ENCODE results near the gene BMAL1.

Gene BMAL1

DNA sequence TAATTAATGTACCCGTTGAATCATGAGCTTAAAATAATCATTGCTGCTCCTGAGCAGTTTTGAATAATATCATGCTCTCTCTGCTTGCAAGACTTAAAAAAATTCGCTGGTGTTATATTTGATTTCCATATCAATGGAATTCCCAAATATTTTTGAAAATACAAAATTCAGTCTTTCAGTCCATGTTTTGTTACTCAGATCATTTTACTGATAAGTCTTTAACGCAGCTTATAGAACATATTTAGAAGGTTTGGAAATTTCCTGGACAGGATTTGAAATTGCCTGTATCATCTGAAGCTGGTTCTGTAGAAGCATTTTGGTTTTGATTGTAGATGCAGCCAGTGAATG lies 1.9 kb downstream of the BMAL1 start:
- Histone ChIP-seq H3K4me1 (no peaks in the 10 kb centered on the region), H3K9me3 (no peaks in the 10 kb centered on the region), H3K4me3 (ENCODE audit: low read depth, low read length) (no peak overlapping the region), H3K36me3 (no peaks in the 10 kb centered on the region), H3K27me3 (peaks cover 21% of the 10 kb centered on the region; the same call in 1 of the 2 replicates)
- TF ChIP-seq, protein P1, sequence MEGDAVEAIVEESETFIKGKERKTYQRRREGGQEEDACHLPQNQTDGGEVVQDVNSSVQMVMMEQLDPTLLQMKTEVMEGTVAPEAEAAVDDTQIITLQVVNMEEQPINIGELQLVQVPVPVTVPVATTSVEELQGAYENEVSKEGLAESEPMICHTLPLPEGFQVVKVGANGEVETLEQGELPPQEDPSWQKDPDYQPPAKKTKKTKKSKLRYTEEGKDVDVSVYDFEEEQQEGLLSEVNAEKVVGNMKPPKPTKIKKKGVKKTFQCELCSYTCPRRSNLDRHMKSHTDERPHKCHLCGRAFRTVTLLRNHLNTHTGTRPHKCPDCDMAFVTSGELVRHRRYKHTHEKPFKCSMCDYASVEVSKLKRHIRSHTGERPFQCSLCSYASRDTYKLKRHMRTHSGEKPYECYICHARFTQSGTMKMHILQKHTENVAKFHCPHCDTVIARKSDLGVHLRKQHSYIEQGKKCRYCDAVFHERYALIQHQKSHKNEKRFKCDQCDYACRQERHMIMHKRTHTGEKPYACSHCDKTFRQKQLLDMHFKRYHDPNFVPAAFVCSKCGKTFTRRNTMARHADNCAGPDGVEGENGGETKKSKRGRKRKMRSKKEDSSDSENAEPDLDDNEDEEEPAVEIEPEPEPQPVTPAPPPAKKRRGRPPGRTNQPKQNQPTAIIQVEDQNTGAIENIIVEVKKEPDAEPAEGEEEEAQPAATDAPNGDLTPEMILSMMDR (IDR thresholded peaks at IDR 0.05; ENCODE audit: low read depth, low read length) = no peak
- DNase-seq = no peak

GRCh38 chr11:13280092-13280722 lies 2.6 kb downstream of the BMAL1 start:
- no peaks in the 10 kb centered on the region for H3K4me1 ChIP-seq

GRCh38 chr11:13280777-13281176 lies 3.2 kb downstream of the BMAL1 start:
- TF ChIP-seq, protein P1 (IDR thresholded peaks at IDR 0.05; ENCODE audit: low read depth, low read length) = no peak
- Histone ChIP-seq H3K4me1 (no peaks in the 10 kb centered on the region), H3K36me3 (no peaks in the 10 kb centered on the region), H3K9me3 (no peaks in the 10 kb centered on the region), H3K4me3 (ENCODE audit: low read depth, low read length) (no peak overlapping the region), H3K27me3 (peaks cover 15% of the 10 kb centered on the region; the same call in 1 of the 2 replicates)
- no peak for DNase-seq

More at GRCh38 chr11:13280092-13280722, 2.6 kb downstream of the BMAL1 start:
- Histone ChIP-seq H3K27me3 (peaks cover 20% of the 10 kb centered on the region; the same call in 1 of the 2 replicates), H3K4me3 (ENCODE audit: low read depth, low read length) (no peak overlapping the region), H3K36me3 (no peaks in the 10 kb centered on the region), H3K9me3 (no peaks in the 10 kb centered on the region)
- no peak for DNase-seq
- TF ChIP-seq, protein P1 (IDR thresholded peaks at IDR 0.05; ENCODE audit: low read depth, low read length) = no peak

DNA sequence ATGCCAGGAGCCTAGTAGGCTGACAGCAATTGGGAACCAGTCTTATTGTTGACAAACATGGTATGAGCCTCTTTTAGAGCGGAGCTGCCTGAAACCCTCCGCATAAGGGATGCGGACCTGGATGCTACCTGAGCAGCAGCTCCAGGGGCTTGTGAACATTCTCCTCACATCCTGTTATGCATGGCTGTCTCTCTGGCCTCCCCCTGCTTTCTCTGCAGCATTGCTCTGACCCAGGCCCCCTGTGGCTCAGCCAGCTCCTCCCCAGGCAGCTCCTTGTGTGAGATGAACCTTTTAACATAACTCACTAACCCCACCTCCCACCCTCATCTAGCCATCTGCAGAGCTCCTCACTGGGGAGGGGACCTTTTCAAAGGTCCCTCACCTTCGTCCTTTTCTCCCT lies 6.0 kb downstream of the BMAL1 start:
- no peak overlapping the region for H3K4me3 ChIP-seq (ENCODE audit: low read depth, low read length)
- H3K9me3 ChIP-seq = no peaks in the 10 kb centered on the region
- H3K36me3 ChIP-seq = no peaks in the 10 kb centered on the region
- TF ChIP-seq, protein P1 (IDR thresholded peaks at IDR 0.05; ENCODE audit: low read depth, low read length) = no peak
- DNase-seq = no peak
- peaks cover 6% of the 10 kb centered on the region; the same call in 1 of the 2 replicates for H3K27me3 ChIP-seq
- H3K4me1 ChIP-seq = no peaks in the 10 kb centered on the region

- Histone ChIP-seq H3K36me3 (no peaks in the 10 kb centered on the region), H3K27me3 (0 out of 2 replicates have a peak, but pooled peaks cover 3% of the 10 kb centered on the region), H3K9me3 (no peaks in the 10 kb centered on the region), H3K4me1 (no peaks in the 10 kb centered on the region), H3K4me3 (ENCODE audit: low read depth, low read length) (no peak overlapping the region)
- TF ChIP-seq, protein P1 (IDR thresholded peaks at IDR 0.05; ENCODE audit: low read depth, low read length) = no peak
- no peak for DNase-seq
Observed at GRCh38 chr11:13284776-13285588, 7.4 kb downstream of the BMAL1 start.

Measured in BE2C (cell line).